ENCODE data around the gene EIF2S1.

Gene EIF2S1

DNA sequence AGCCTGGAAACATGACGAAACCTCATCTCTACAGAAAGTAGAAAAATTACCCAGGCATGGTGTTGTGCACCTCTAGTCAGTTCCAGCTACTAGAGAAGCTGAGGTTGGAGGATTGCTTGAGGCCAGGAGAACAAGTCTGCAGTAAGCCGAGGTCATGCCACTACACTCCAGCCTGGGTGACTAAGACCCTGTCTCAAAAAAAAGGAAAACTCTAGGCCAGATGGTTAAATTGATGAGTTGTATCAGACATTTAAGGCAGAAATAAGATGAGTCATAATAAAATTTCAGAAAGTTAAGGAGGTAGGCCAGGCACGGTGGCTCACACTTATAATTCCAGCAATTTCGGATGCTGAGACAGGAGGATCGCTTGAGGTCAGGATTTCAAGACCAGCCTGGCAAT lies 10.7 kb downstream of the EIF2S1 start:
- CTCF ChIA-PET, result interaction anchor here (1.1 kb wide), 1 partner anchor 11 kb away, joined by 6 read pairs; the partner anchor contains the start of genes ATP6V1D and EIF2S1
- POLR2A ChIA-PET, result no interaction called here
- TF ChIP-seq, protein P1, sequence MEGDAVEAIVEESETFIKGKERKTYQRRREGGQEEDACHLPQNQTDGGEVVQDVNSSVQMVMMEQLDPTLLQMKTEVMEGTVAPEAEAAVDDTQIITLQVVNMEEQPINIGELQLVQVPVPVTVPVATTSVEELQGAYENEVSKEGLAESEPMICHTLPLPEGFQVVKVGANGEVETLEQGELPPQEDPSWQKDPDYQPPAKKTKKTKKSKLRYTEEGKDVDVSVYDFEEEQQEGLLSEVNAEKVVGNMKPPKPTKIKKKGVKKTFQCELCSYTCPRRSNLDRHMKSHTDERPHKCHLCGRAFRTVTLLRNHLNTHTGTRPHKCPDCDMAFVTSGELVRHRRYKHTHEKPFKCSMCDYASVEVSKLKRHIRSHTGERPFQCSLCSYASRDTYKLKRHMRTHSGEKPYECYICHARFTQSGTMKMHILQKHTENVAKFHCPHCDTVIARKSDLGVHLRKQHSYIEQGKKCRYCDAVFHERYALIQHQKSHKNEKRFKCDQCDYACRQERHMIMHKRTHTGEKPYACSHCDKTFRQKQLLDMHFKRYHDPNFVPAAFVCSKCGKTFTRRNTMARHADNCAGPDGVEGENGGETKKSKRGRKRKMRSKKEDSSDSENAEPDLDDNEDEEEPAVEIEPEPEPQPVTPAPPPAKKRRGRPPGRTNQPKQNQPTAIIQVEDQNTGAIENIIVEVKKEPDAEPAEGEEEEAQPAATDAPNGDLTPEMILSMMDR (IDR thresholded peaks at IDR 0.05; ENCODE audit: control extremely low read depth, extremely low read depth, low read depth, missing control alignments), result no peak
- DNase-seq (ENCODE audit: extremely low spot score), result no peak

DNA sequence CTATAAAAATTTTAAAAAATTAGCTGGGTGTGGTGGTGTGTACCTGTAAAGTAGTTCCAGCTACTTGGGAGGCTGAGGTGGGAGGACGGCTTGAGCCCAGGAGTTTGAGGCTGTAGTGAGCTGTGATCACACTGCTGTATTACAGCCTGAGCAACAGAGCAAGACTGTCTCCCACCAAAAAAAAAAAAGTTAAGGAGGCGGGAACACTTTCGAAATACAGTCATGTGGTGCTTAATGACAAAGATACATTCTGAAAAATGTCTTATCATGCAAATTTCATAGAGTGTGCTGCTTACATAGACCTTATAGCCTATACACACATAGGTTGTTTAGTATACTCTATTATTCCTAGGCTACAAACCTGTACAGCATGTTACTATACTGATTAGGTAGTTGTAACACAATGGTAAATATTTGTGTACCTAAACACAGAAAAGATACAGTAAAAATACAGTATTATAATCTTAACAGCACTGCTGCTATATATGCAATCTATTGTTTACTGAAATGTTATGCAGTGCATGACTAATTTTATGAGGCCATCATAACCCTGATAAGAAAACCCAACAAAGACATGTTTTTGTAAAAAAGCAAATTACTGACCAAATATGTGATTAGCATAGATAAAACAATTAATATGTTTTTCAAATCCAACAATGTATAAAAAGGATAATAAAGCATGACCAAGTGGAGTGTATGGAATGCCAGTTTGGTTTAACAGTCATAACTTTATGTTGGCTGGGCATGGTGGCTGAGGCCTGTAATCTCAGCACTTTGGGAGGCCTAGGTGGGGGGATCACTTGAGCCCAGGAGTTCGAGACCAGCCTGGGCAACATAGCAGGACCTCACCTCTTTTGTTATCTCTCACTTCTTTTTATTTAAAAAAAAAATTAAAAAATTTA lies 11.4 kb downstream of the EIF2S1 start:
- ChIA-PET CTCF (interaction anchor here (1.1 to 1.7 kb wide), 2 partner anchors 11 to 12 kb away, joined by 5 to 6 read pairs; partner anchors contain the start of genes ATP6V1D and EIF2S1), POLR2A (no interaction called here)
- TF ChIP-seq, protein P1 (IDR thresholded peaks at IDR 0.05; ENCODE audit: control extremely low read depth, extremely low read depth, low read depth, missing control alignments), result no peak
- DNase-seq (ENCODE audit: extremely low spot score), result no peak

DNA sequence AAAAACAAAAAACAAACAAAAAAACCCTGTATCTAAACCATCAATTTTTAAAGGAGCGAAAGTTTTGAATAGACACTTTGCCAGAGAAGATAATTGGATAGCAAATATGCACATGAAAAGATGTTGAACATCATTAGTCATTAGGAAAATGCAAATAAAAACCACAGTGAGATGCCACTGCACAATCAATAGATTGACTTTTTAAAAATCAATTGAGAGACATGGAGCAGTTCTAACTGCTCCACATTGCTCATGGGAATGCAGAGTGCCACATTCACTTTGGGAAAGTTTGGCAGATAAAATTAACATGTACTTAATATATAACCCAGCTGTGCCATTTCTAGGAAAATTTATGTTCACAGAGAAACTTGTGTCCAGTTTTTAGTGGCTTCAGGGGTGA lies 12.7 kb downstream of the EIF2S1 start:
- no peak for DNase-seq (ENCODE audit: extremely low spot score)
- ChIA-PET POLR2A (no interaction called here), CTCF (interaction anchor here (1.7 kb wide), 1 partner anchor 13 kb away, joined by 5 read pairs; the partner anchor contains the start of genes ATP6V1D and EIF2S1)
- TF ChIP-seq, protein P1 (IDR thresholded peaks at IDR 0.05; ENCODE audit: control extremely low read depth, extremely low read depth, low read depth, missing control alignments), result no peak

DNA sequence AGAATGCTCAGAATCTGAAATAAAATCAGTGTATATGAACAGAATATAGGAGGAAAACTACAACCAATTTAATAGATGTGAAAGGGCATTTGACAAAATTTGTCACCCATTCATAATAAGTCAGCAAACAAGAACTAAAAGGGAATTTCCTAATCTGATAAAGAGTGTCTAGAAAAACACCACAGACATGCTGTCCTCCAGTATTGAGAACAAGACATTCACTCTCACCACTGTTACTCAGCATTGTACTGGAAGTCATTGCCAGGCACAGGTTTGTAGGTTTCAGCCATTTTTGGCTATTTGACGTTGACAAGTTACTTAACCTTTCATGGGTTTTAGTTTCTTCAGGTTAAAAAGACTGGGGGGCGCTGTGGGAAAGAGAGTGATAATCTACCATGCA lies 13.2 kb downstream of the EIF2S1 start:
- POLR2A ChIA-PET, result no interaction called here
- TF ChIP-seq, protein P1 (IDR thresholded peaks at IDR 0.05; ENCODE audit: control extremely low read depth, extremely low read depth, low read depth, missing control alignments), result no peak
- DNase-seq (ENCODE audit: extremely low spot score), result peak; percentile 34
- CTCF ChIA-PET, result interaction anchor here (1.7 kb wide), 1 partner anchor 13 kb away, joined by 5 read pairs; the partner anchor contains the start of genes ATP6V1D and EIF2S1

DNA sequence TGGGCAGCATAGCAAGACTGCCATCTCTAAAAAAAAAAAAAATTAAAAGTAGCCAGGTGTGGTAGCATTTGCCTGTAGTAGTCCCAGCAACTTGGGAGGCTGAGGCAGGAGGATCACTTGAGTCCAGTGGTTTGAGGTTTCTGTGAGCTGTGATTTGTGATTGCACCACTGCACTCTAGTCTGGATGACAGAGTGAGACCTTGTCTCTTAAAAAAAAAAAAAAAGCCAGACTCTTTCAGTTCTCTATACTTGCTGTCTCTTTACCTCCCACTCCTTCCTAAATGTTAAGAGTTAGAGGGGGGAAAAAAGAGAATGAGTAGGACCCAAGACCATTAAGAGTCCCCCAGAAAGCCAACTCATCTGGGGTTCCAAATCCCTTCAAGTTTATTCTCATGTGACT lies 17.8 kb downstream of the EIF2S1 start:
- POLR2A ChIA-PET, result no interaction called here
- CTCF ChIA-PET, result interaction anchor here (1.5 to 2.0 kb wide), 2 partner anchors 14 to 18 kb away, joined by 4 to 5 read pairs; partner anchors contain the start of gene ATP6V1D
- no peak for DNase-seq (ENCODE audit: extremely low spot score)

DNA sequence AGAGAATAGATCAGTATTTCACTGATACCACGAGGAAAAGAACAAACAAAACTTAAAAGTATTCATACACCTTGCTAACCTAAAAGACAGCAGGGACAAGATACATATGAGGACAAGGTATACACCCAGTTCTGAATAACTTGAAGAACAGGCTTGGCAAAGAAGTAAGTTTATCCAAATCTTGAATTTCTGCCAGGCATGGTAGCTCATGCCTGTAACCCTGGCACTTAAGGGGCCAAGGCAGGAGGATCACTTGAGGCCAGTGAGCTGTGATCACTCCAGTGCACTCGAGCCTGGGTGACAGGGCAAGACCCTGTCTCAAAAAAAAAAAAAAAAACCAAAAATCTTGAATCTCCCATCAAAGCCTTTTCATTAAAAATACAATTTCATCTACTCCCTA lies 25.0 kb downstream of the EIF2S1 start:
- POLR2A ChIA-PET, result no interaction called here
- DNase-seq (ENCODE audit: extremely low spot score), result no peak
- TF ChIP-seq, protein P1 (IDR thresholded peaks at IDR 0.05; ENCODE audit: control extremely low read depth, extremely low read depth, low read depth, missing control alignments), result no peak
- CTCF ChIA-PET, result interaction anchor here (1.5 to 1.7 kb wide), 3 partner anchors 15 to 319 kb away, joined by 4 to 5 read pairs (median 4); no protein-coding TSS in a partner anchor

More for the DNA sequence above, 17.8 kb downstream of the EIF2S1 start:
- TF ChIP-seq, protein P1 (IDR thresholded peaks at IDR 0.05; ENCODE audit: control extremely low read depth, extremely low read depth, low read depth, missing control alignments), result no peak
